Naive thymus-derived CD8-positive, alpha-beta T cell (primary cell): ENCODE data around the gene ZNF174. TPM values are rescaled to one million over a fixed set of nuclear protein-coding genes. Genes with fewer than 3 reads are reported as not detected.
A peak's percentile ranks its signal among the peaks of the same experiment; 100 is the strongest.

Experiments
- ATAC-seq, 2 donors: fragments of 150-1000 bp; cut with Tn5 transposase in 1 of 2; sonication (Bioruptor Pico), chemical (Tn5 transposase) in 1 of 2; 1 replicate in 1 of 2; 2 replicates in 1 of 2; pipeline ENCODE4 v1.10.0; 2021; ENCODE audit warnings: mild to moderate bottlenecking in 2 of 2, moderate library complexity in 2 of 2
- POLR2A ChIA-PET: fragments of 350-600 bp; sonication (Branson Sonifier 250); formaldehyde crosslinking; loops from one replicate; lab custom pipeline; 2021; ENCODE audit warnings: antibody characterized with exemption; lab: Charles Lee
- DNase-seq, 10 donors: peaks; one replicate each; pipeline versions ENCODE4 v3.0.0 to v3.0.0-alpha.2; 2020 to 2022
- H3K27ac Mint-ChIP-seq, 10 donors: one replicate each; pipeline ENCODE4 v1.8.0; 2020 to 2022; ENCODE audit warnings: mild to moderate bottlenecking in 10 of 10, mixed read lengths in 10 of 10, moderate library complexity in 4 of 10, inconsistent platforms in 1 of 10
- H3K27me3 Mint-ChIP-seq, 5 donors: one replicate each; pipeline ENCODE4 v1.8.0; 2021 to 2022; ENCODE audit warnings: mixed read lengths in 5 of 5
- H3K36me3 Mint-ChIP-seq, 3 donors: one replicate each; pipeline ENCODE4 v1.8.0; 2020 to 2022; ENCODE audit warnings: mixed read lengths in 3 of 3, mild to moderate bottlenecking in 2 of 3, inconsistent platforms in 1 of 3
- H3K4me1 Mint-ChIP-seq, 4 donors: one replicate each; pipeline ENCODE4 v1.8.0; 2021 to 2022; ENCODE audit warnings: mixed read lengths in 4 of 4
- H3K4me3 Mint-ChIP-seq, 10 donors: one replicate each; pipeline ENCODE4 v1.8.0; 2020 to 2022; ENCODE audit warnings: mild to moderate bottlenecking in 10 of 10, mixed read lengths in 10 of 10, moderate library complexity in 6 of 10, inconsistent platforms in 1 of 10
- H3K9me3 Mint-ChIP-seq, 9 donors: one replicate each; pipeline ENCODE4 v1.8.0; 2020 to 2022; ENCODE audit warnings: mixed read lengths in 9 of 9, mild to moderate bottlenecking in 3 of 9, inconsistent platforms in 1 of 9, moderate library complexity in 1 of 9
- polyA plus RNA-seq, 3 donors: library from polyadenylated mRNA; unstranded; fragments of 300-500 nt; fragmentation: Illumina TruSeq; gene quantifications; one replicate each; pipeline ENCODE4 v1.2.3, GENCODE V29; 2021
- total RNA-seq, 8 experiments: library from RNA in 2 of 8; stranded (reverse) in 2 of 8; gene quantifications; one replicate each; pipeline ENCODE4 v1.2.3 and lab custom pipeline; 2021 to 2026

Gene ZNF174
- total and polyA plus RNA-seq, 5 experiments from 2014 or later: 12.3 to 19.7 (median 17.1) TPM

DNA sequence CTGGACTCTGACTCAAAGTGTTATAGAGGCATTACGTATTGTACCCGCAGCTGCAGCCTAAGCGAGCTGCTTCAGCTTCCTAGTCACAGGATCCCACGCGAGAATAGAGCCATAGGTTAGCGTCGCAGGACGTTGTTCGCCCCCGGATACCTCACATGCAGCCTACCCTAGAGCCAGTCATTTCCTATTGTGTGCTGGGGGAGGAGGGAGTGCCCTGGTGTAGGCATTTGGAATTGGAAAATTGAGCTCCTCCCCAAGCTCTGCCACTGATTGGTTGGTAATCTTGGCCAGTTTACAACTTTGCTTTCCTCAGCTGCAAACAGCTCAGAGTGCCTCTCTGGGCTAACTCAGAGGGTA is 43.0 kb downstream of the ZNF174 start:
- Mint-ChIP-seq H3K27me3 (no peaks in the 10 kb centered on the region), H3K36me3 (peaks cover 24 to 35% (median 26%) of the 10 kb centered on the region in 3 donors), H3K4me3 (peak overlapping the region; percentile 92 to 99 (median 95)), H3K27ac (peak overlapping the region; percentile 88 to 99 (median 96)), H3K9me3 (peaks cover 0 to 21% (median 13%) of the 10 kb centered on the region in 9 donors), H3K4me1 (peaks cover 5 to 48% (median 27%) of the 10 kb centered on the region in 4 donors)
- POLR2A ChIA-PET: interaction anchor here (0.6 to 3.2 kb wide), 18 partner anchors 11 to 314 kb away, joined by 3 to 21 read pairs (median 4); partner anchors contain the start of genes CLUAP1, SLX4, ZNF174 and ZNF263
- ATAC-seq: peak; percentile 37 to 61
- DNase-seq: peak in 6 of 10 donors; percentile 27 to 65 (median 32)

DNA sequence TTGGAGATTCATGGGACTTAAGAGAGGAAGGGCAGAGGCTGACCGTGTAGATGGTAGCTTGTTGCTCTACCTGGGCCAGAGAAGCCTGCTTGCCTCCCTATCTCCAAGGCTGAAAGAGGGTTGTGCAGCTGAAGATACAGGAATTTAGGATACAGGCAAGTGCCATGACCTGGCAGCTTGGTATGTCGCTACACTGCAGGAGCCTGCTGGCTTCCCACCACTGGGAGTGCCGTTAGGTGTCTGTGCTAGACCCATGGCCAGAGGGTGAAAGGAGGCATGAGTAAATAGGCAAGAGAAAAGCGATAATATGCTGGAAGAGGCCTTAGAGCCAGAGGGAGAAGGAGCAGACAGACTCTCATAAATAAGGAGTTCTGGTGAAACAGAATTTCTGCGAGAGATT is 53.1 kb downstream of the ZNF174 start:
- Mint-ChIP-seq H3K9me3 (no peaks in the 10 kb centered on the region), H3K27me3 (no peaks in the 10 kb centered on the region), H3K4me1 (peaks cover 6 to 22% (median 13%) of the 10 kb centered on the region in 4 donors), H3K36me3 (peaks cover 0 to 9% (median 0%) of the 10 kb centered on the region in 3 donors), H3K27ac (peak overlapping the region in 4 of 10 donors; percentile 24 to 66 (median 56)), H3K4me3 (peak overlapping the region in 1 of 10 donors; percentile 50)
- POLR2A ChIA-PET: interaction anchor here (1.0 kb wide), 1 partner anchor 170 kb away, joined by 3 read pairs; no protein-coding TSS in a partner anchor
- no peak for ATAC-seq
- no peak for DNase-seq

DNA sequence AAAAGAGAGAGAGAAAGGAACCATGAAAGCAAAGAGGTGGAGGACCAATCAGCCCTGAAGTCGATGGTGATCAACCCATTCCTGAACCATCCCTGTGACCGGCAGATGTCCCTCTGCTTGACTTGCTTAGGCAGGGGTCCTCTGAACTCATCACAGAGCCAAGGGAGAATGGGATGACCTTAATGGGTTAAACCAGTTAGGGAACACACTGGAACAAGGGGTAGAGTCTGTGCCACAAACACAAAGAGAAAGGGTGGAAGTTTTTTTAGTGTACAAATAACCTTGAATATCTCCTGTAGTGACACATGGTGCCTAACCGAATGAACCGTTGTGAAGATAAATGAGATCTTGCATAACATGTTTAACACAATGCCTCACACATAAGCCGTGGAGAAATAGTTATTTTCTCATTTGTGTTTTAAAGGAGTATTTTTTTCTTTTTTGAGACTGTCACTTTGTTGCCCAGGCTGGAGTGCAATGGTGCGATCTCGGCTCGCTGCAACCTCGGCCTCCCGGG is 53.7 kb downstream of the ZNF174 start:
- H3K27me3 Mint-ChIP-seq: no peaks in the 10 kb centered on the region
- POLR2A ChIA-PET: interaction anchor here (1.0 to 1.4 kb wide), 2 partner anchors 11 to 171 kb away, joined by 3 to 4 read pairs; partner anchors contain the start of genes NAA60 and ZNF597
- peaks cover 0 to 7% (median 0%) of the 10 kb centered on the region in 3 donors for H3K36me3 Mint-ChIP-seq
- ATAC-seq: no peak
- H3K4me3 Mint-ChIP-seq: peak overlapping the region in 4 of 10 donors; percentile 15 to 50 (median 44)
- peak overlapping the region in 4 of 10 donors; percentile 1 to 85 (median 44) for H3K27ac Mint-ChIP-seq
- no peaks in the 10 kb centered on the region for H3K9me3 Mint-ChIP-seq
- DNase-seq: no peak
- peaks cover 12 to 28% (median 19%) of the 10 kb centered on the region in 4 donors for H3K4me1 Mint-ChIP-seq

DNA sequence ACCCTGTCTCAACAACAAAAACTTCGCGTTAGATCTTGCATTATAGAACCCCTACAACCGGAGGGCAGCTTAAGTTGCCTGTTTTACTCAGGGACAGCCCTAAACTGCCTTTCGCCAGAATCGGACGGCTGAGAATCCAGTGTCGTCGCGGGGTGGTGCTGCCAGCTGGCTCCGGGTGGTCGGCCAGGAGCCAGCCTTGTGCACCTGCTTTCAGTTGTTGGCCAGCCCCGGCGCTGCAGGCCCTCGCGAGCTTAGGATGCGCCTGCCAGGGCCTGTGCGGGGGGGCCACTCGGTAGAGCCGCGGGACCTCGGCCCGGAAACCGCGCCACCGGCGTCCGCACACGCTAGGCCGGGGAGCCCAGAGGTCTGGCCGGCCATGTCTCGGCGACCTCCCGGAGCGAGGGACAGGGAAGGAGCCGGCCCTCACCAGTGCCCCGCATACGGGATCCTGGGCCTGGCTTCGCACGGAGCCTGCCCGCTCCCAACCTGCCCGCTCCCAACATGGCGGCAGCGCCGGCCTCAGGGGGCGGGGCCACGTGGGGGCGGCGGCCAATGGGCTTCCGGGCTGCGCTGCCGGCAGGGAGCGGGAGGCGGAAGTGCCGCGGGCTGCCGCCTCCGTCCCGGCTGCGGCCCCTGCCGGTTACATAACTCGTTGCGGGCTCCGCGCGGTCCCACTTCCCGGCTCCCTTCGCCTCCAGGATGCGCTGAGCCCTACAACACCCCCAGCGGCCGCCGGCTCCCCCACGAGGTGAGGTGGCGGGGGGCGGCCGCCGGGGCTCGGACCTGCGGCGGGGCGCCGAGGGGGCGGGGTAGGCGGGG is 56.6 kb downstream of the ZNF174 start:
- H3K4me3 Mint-ChIP-seq: peak overlapping the region; percentile 71 to 89 (median 84)

DNA sequence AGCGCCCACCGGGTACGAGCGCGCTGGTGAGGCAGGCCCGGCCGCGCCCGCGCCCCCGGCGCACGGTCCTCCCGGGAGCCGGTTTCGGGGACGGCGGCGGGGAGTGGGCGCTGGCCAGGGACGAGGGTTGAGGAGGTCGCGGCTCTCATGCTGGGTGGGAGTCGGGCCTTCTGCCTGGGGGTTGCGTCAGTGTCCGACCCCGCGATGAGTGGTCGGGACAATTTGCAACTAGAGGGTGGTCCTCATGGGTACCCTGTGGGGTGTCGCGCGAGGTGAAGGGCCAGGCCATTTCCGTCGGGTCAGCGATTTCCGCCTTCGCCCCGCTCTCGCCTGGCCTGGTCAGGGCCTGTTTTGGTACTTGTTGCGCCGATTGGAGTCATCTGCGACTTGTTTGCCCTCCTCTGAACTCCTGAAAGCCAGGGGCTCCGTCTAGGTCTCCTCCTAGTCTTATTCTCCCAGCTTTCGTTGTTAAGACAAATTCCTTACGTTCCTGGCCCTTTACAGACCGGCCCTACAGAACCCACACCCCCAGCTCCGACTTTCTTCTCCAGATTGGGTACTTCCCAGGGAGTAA is 57.4 kb downstream of the ZNF174 start:
- ATAC-seq (no peak), DNase-seq (peak in 1 of 10 donors; percentile 9)
- Mint-ChIP-seq H3K36me3 (no peaks in the 10 kb centered on the region), H3K27ac (peak overlapping the region; percentile 79 to 94 (median 85)), H3K9me3 (no peaks in the 10 kb centered on the region), H3K4me1 (peaks cover 26 to 54% (median 43%) of the 10 kb centered on the region in 4 donors), H3K4me3 (peak overlapping the region; percentile 71 to 97 (median 85)), H3K27me3 (no peaks in the 10 kb centered on the region)
- POLR2A ChIA-PET: interaction anchor here (0.5 to 3.4 kb wide), 9 partner anchors 42 to 323 kb away, joined by 3 to 33 read pairs (median 6); partner anchors contain the start of genes CLUAP1, ZNF174, ZNF213 and ZNF263

More for the DNA sequence above, 56.6 kb downstream of the ZNF174 start:
- peaks cover 26 to 52% (median 43%) of the 10 kb centered on the region in 4 donors for H3K4me1 Mint-ChIP-seq
- H3K9me3 Mint-ChIP-seq: no peaks in the 10 kb centered on the region
- no peaks in the 10 kb centered on the region for H3K27me3 Mint-ChIP-seq
- POLR2A ChIA-PET: interaction anchor here (0.5 to 3.4 kb wide), 26 partner anchors 14 to 423 kb away, joined by 3 to 33 read pairs (median 5); partner anchors contain the start of genes CLUAP1, CREBBP, NAA60 and TIGD7
- no peaks in the 10 kb centered on the region for H3K36me3 Mint-ChIP-seq
- H3K27ac Mint-ChIP-seq: peak overlapping the region; percentile 84 to 96 (median 92)
- DNase-seq (peak; percentile 85 to 93 (median 91)), ATAC-seq (peak; percentile 83 to 85)

DNA sequence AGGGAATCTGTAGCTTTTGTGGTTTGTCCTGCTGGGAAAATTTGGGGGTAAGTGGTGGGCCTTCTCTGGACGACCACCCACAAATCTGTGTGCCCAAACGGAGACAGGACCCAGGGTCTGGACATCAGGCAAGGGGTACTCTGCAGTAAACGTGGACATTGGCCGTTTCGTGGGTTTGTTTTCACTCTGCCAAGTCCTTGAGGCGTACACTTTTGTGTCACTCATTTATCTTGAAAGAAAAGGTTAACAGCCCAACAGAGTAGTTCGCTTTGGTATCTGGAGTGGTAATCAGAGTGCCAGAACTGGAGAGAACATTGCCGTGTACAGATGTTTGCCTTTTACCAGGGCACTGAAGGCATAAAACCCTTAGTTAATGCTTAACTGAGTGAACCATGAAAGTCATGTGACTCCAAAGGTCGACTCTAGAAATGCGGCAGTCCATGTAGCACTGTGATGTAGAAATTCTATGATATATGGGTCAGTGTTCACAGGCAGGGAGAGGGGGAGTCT is 57.9 kb downstream of the ZNF174 start:
- POLR2A ChIA-PET: interaction anchor here (0.5 to 3.4 kb wide), 7 partner anchors 41 to 324 kb away, joined by 3 to 33 read pairs (median 6); partner anchors contain the start of genes CLUAP1, ZNF213 and ZNF263
- no peaks in the 10 kb centered on the region for H3K27me3 Mint-ChIP-seq
- H3K4me1 Mint-ChIP-seq: peaks cover 26 to 58% (median 46%) of the 10 kb centered on the region in 4 donors
- H3K27ac Mint-ChIP-seq: peak overlapping the region; percentile 79 to 94 (median 85)
- no peaks in the 10 kb centered on the region for H3K9me3 Mint-ChIP-seq
- no peaks in the 10 kb centered on the region for H3K36me3 Mint-ChIP-seq
- DNase-seq (peak in 3 of 10 donors; percentile 21 to 34 (median 32)), ATAC-seq (peak; percentile 5 to 13)
- H3K4me3 Mint-ChIP-seq: peak overlapping the region; percentile 71 to 97 (median 85)

Other genes starting within 250 kb of the ZNF174 start
- not detected for gene OR1F1, start 213.0 kb upstream of the ZNF174 start, total RNA-seq
- not detected for gene OR1F1, start 213.0 kb upstream of the ZNF174 start, polyA plus RNA-seq
- gene ZNF200, start 166.1 kb upstream of the ZNF174 start, total RNA-seq: 10 to 100 TPM; 24.5 to 25.8 TPM
- 10 to 100 TPM in 2 of 3 donors, 1 to 10 TPM in 1; 6.8 to 14.3 (median 13.9) TPM for gene ZNF200, start 166.1 kb upstream of the ZNF174 start, polyA plus RNA-seq
- gene MEFV, start 144.6 kb upstream of the ZNF174 start, total RNA-seq: under 1 TPM; 0.41 to 0.60 TPM
- gene MEFV, start 144.6 kb upstream of the ZNF174 start, polyA plus RNA-seq: not detected
- 10 to 100 TPM; 53.5 to 60.1 TPM for gene ZNF263, start 117.7 kb upstream of the ZNF174 start, total RNA-seq
- 10 to 100 TPM; 33.9 to 62.2 (median 54.2) TPM for gene ZNF263, start 117.7 kb upstream of the ZNF174 start, polyA plus RNA-seq
- gene TIGD7, start 95.8 kb upstream of the ZNF174 start, total RNA-seq: 10 to 100 TPM; 12.6 to 15.6 TPM
- 1 to 10 TPM; 5.8 to 7.0 (median 5.8) TPM for gene TIGD7, start 95.8 kb upstream of the ZNF174 start, polyA plus RNA-seq
- gene ZNF75A, start 95.7 kb upstream of the ZNF174 start, total RNA-seq: 100 to 1,000 TPM; 117 to 128 TPM
- gene ZNF75A, start 95.7 kb upstream of the ZNF174 start, polyA plus RNA-seq: 10 to 100 TPM; 18.2 to 32.3 (median 23.6) TPM
- gene OR2C1, start 45.3 kb upstream of the ZNF174 start, total RNA-seq: not detected
- under 1 TPM in 2 of 3 donors, not detected in 1; 0.39 TPM for gene OR2C1, start 45.3 kb upstream of the ZNF174 start, polyA plus RNA-seq
- 10 to 100 TPM; 26.8 to 28.4 TPM for gene ZSCAN32, start 211 bp upstream of the ZNF174 start, total RNA-seq
- gene ZSCAN32, start 211 bp upstream of the ZNF174 start, polyA plus RNA-seq: 10 to 100 TPM in 2 of 3 donors, 1 to 10 TPM in 1; 8.6 to 20.8 (median 19.0) TPM
- 1 to 10 TPM; 5.7 to 5.8 TPM for gene ZNF597, start 42.3 kb downstream of the ZNF174 start, total RNA-seq
- gene ZNF597, start 42.3 kb downstream of the ZNF174 start, polyA plus RNA-seq: 1 to 10 TPM; 1.1 to 2.3 (median 1.9) TPM
- 10 to 100 TPM; 68.5 to 74.4 TPM for gene NAA60, start 42.5 kb downstream of the ZNF174 start, total RNA-seq
- gene NAA60, start 42.5 kb downstream of the ZNF174 start, polyA plus RNA-seq: 10 to 100 TPM; 36.9 to 56.1 (median 44.4) TPM
- gene C16orf90, start 94.3 kb downstream of the ZNF174 start, total RNA-seq: not detected
- under 1 TPM in 1 of 3 donors, not detected in 2; 0.26 TPM for gene C16orf90, start 94.3 kb downstream of the ZNF174 start, polyA plus RNA-seq
- 10 to 100 TPM; 26.4 to 28.3 TPM for gene CLUAP1, start 99.8 kb downstream of the ZNF174 start, total RNA-seq
- 10 to 100 TPM; 37.6 to 43.1 (median 38.1) TPM for gene CLUAP1, start 99.8 kb downstream of the ZNF174 start, polyA plus RNA-seq
- 10 to 100 TPM; 93.5 to 99.9 TPM for gene NLRC3, start 176.2 kb downstream of the ZNF174 start, total RNA-seq
- 10 to 100 TPM; 17.1 to 31.9 (median 19.7) TPM for gene NLRC3, start 176.2 kb downstream of the ZNF174 start, polyA plus RNA-seq
- 1 to 10 TPM; 7.8 to 8.6 TPM for gene SLX4, start 210.4 kb downstream of the ZNF174 start, total RNA-seq
- 1 to 10 TPM in 1 of 3 donors, under 1 TPM in 2; 0.32 to 1.2 (median 0.43) TPM for gene SLX4, start 210.4 kb downstream of the ZNF174 start, polyA plus RNA-seq